NCI-H1436 treated with DMSO at 0.1 percent for 48 hours (cell line): ENCODE data around the gene BCAT1.
"Not testable (repeated sequence)": the region's sequence is repeated elsewhere in the genome, so short reads cannot be mapped to it uniquely, and the experiment has no call there.

Experiments used
- DNase-seq: peaks from one replicate; lab custom pipeline; 2025; lab: John Stamatoyannopoulos, UW

Gene BCAT1

GRCh38 chr12:24926080-24926479 is 22.8 kb downstream of the BCAT1 start:
- DNase-seq = not testable (repeated sequence)

- no peak for DNase-seq
Observed at GRCh38 chr12:24922090-24922489, 26.8 kb downstream of the BCAT1 start.

- DNase-seq = no peak
Observed at GRCh38 chr12:24921251-24922038, 27.5 kb downstream of the BCAT1 start.

- no peak for DNase-seq
Observed at GRCh38 chr12:24920141-24920540, 28.8 kb downstream of the BCAT1 start.

- DNase-seq = no peak
Observed at GRCh38 chr12:24919346-24920001, 29.4 kb downstream of the BCAT1 start.

GRCh38 chr12:24918596-24918995 is 30.3 kb downstream of the BCAT1 start:
- no peak for DNase-seq

- DNase-seq = no peak
Observed at GRCh38 chr12:24915501-24915900, 33.4 kb downstream of the BCAT1 start.

- no peak for DNase-seq
Observed at GRCh38 chr12:24913953-24914352, 34.9 kb downstream of the BCAT1 start.

GRCh38 chr12:24913130-24913529 is 35.8 kb downstream of the BCAT1 start:
- no peak for DNase-seq

GRCh38 chr12:24911271-24911791 is 37.6 kb downstream of the BCAT1 start:
- DNase-seq = no peak

- not testable (repeated sequence) for DNase-seq
Observed at GRCh38 chr12:24910192-24910591, 38.7 kb downstream of the BCAT1 start.

- DNase-seq = no peak
Observed at GRCh38 chr12:24909667-24910066, 39.2 kb downstream of the BCAT1 start.

GRCh38 chr12:24907464-24907863 is 41.4 kb downstream of the BCAT1 start:
- no peak for DNase-seq

- no peak for DNase-seq
Observed at GRCh38 chr12:24906141-24906540, 42.8 kb downstream of the BCAT1 start.

GRCh38 chr12:24905431-24905830 is 43.5 kb downstream of the BCAT1 start:
- no peak for DNase-seq

- DNase-seq = no peak
Observed at GRCh38 chr12:24904871-24905270, 44.0 kb downstream of the BCAT1 start.

GRCh38 chr12:24903329-24904088 is 45.4 kb downstream of the BCAT1 start:
- DNase-seq = no peak

- DNase-seq = no peak
Observed at GRCh38 chr12:24902511-24903328, 46.2 kb downstream of the BCAT1 start.

GRCh38 chr12:24901576-24902461 is 47.1 kb downstream of the BCAT1 start:
- DNase-seq = no peak

GRCh38 chr12:24900196-24900595 is 48.7 kb downstream of the BCAT1 start:
- DNase-seq = no peak
